Measurements from ENCODE around the gene FAM131A.
A peak's percentile ranks its signal among the peaks of the same experiment; 100 is the strongest.
"Not testable (repeated sequence)": the region's sequence is repeated elsewhere in the genome, so short reads cannot be mapped to it uniquely, and the experiment has no call there.

FAM131A gene

DNA sequence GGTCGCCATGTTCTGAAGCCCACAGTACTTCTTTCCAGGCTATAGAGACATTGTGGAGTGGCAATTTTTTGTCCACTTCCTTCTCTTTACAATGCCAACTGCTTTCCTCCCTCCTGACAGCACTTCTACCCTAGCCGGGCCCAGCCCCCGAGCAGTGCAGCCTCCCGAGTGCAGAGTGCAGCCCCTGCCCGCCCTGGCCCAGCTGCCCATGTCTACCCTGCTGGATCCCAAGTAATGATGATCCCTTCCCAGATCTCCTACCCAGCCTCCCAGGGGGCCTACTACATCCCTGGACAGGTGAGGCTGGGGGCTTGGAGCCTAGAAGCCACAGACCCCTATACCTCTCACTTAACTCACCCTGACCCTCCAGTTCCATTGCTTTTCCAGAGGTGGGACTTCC lies 20.2 kb upstream of the FAM131A start:
- DNase-seq (ENCODE audit: low spot score), result no peak

DNA sequence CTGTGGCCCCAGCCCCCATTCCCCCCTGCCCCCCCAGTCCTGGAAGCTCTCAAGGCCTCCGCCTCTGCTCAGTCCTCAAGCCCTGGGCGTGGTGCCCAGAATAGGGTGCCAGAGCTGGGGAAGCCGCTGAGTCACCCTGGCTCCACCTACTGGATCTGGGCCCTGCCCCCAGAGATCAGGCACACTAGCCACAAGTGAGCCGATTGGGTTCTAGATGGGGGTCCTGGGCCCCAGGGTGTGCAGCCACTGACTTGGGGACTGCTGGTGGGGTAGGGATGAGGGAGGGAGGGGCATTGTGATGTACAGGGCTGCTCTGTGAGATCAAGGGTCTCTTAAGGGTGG lies 17.3 kb upstream of the FAM131A start:
- DNase-seq (ENCODE audit: low spot score), result peak; percentile 98

DNA sequence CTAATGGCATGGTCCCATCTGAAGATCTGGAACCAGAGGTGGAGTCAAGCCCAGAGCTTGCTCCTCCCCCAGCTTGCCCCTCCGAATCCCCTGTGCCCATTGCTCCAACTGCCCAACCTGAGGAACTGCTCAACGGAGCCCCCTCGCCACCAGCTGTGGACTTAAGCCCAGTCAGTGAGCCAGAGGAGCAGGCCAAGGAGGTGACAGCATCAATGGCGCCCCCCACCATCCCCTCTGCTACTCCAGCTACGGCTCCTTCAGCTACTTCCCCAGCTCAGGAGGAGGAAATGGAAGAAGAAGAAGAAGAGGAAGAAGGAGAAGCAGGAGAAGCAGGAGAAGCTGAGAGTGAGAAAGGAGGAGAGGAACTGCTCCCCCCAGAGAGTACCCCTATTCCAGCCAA lies 15.7 kb upstream of the FAM131A start:
- DNase-seq (ENCODE audit: low spot score), result no peak

GRCh38 chr3:184322731-184323487 lies 14.5 kb upstream of the FAM131A start:
- DNase-seq (ENCODE audit: low spot score), result peak; percentile 47

- peak; percentile 1 for DNase-seq (ENCODE audit: low spot score)
Measured at GRCh38 chr3:184323696-184324095, 13.7 kb upstream of the FAM131A start.

DNA sequence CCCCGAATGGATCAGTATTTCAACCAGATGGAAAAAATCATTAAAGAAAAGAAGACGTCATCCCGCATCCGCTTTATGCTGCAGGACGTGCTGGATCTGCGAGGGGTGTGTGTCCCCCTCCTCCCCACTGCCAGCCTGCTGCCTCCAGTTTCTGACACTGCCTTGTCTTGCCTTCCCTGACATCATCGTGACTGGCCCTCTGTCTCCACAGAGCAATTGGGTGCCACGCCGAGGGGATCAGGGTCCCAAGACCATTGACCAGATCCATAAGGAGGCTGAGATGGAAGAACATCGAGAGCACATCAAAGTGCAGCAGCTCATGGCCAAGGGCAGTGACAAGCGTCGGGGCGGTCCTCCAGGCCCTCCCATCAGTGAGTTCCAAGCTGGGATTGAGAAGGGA lies 12.1 kb upstream of the FAM131A start:
- DNase-seq (ENCODE audit: low spot score), result peak; percentile 0

GRCh38 chr3:184325715-184326369 lies 11.6 kb upstream of the FAM131A start:
- peak; percentile 1 for DNase-seq (ENCODE audit: low spot score)

- DNase-seq (ENCODE audit: low spot score), result no peak
Measured at GRCh38 chr3:184327171-184327570, 10.2 kb upstream of the FAM131A start.

DNA sequence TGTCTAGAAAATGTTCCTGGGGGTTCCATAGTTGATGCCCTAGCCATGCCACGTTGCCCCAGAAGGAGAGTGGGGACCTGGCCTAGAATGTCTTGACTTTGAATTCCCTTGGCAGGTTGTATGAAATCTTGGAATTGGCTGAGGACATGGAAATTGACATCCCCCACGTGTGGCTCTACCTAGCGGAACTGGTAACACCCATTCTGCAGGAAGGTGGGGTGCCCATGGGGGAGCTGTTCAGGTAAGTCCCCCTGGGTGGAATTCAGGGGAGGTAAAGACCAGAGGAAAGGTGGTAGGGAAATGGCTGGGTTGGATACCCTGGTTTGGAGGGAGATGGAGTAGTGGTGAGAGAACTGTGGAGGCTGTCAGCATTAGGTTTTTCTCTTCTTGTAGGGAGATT lies 8.9 kb upstream of the FAM131A start:
- DNase-seq (ENCODE audit: low spot score), result no peak

DNA sequence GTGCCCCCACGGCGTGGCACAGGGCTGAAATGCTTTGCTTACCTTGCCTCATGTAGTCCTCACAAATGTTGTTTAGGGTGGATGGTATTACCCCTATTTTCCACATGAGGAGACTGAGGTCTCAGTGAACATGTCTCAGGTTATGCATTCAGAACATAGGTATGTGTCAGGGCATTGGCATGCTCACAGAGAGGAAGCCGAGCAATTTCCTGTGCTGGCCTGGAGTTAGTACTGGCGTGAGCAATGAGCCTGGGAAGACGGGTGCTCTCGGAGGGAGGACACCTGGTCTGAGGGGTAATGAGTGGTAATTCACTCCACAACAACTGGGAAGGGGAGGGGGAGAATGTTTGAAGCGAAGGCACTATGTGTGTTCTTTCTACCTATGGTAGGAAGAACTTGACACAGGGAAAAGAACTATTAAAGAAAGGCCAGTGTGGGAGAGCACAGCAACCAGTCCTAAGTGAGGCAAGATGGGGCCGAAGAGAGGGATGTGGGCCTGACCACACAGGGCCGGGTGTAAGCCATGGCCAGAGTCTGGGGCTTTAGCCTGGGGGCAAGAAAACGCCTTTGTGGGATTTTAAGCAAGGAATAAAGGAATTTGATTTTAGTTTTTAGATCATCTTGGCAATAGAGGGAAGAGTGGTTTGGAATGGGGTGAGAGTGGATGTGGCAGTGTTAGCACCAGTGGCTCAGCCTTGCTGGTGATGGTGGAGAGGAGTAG lies 4.9 kb upstream of the FAM131A start:
- peak; percentile 69 for DNase-seq (ENCODE audit: low spot score)

DNA sequence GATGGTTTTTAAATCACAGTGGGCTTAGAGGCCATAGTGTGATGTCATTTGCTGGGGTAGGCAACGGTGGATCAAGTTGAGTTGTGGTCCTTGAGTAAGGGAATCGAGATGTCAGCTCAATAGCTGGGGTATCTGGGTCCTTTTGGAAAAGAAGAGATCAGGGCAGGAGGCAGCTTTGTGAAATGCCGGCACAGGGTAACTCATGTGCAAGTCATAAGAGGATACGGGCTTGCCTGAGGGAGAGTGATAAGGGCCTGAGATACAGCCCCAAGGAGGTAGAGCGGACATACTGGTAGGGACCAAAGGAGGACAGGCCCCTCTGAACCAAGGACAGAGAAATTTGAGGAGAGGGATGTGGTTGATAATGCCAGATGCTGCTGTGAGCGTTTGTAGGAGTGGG lies 4.2 kb upstream of the FAM131A start:
- no peak for DNase-seq (ENCODE audit: low spot score)

DNA sequence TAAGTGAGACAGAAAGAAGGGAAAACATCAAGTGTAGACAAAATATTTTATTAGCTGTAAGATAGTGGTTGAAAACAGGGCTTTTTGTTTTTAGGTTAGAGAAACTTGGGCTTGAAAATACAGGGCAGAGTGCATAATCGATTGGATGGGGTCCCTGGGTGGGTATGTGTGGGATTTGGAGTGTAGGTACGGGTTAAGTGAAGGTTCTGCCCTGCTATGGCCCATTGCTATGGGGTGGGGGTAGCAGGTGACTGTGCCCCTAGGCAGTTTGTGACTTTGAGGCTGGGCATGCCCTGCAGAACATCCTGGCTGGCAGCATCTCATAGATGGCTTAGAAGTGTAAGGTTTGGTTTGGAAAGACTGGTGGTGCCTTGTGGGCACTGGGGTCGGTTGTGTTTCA lies 3.7 kb upstream of the FAM131A start:
- DNase-seq (ENCODE audit: low spot score), result no peak

DNA sequence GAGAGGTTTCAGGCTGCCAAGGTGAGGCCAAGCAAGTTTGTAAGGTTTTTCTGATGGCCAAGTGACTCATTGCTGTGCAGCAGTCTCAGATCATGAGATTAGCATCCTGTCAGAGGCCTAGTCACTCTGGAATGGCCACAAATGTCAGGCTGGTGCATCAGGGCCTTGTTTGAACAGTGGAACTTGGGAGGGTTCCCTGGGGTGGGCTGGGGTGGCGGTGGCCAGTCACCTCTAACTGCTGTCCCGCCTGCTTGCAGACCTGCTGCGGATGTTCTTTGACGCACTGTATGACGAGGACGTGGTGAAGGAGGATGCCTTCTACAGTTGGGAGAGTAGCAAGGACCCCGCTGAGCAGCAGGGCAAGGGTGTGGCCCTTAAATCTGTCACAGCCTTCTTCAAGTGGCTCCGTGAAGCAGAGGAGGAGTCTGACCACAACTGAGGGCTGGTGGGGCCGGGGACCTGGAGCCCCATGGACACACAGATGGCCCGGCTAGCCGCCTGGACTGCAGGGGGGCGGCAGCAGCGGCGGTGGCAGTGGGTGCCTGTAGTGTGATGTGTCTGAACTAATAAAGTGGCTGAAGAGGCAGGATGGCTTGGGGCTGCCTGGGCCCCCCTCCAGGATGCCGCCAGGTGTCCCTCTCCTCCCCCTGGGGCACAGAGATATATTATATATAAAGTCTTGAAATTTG lies 2.8 kb upstream of the FAM131A start:
- DNase-seq (ENCODE audit: low spot score), result no peak

GRCh38 chr3:184335291-184335660 lies 2.1 kb upstream of the FAM131A start:
- DNase-seq (ENCODE audit: low spot score), result no peak

GRCh38 chr3:184335661-184336546 lies 1.5 kb upstream of the FAM131A start:
- DNase-seq (ENCODE audit: low spot score), result peak; percentile 91

DNA sequence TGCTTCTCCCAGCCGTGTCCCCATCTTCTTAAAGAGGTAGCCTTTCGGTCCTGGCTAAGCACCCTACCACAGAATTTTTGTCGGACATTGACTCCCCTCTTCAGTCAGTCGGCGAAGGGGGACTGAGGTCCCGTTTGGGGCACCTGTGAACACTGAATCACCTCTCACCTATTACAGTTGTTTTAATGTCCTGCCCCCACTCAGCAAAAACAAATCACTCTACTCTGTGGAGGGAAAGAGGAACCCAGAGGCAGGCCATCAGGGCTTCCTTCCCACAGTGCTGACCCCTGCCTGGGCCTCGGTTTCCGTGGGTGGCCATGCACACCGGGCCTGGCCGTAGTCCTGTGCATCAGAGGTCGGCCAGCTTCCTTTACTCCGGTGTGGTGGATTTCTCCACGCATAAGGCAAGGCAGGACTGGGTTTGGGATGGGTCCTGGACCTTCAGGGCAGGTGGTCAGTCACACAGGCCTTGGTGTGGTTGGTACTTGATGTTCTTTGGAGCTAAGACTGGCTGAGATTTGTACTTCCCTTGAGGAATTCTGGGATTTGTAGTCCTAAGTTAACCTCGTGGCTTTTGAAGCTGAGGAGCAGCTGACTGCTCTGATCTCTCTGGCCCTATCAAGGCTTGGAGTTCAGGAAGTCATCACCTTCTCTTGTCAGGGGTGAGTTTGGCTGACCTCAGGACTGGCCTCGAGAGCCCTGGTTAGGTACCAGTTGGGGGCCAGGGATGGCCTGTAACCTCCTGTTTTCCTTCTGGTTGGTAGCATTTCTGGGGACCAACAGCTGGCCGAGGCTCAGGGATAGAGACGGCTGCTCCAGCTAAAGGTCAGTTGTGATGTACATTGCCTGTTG lies 627 bp upstream of the FAM131A start:
- peak; percentile 69 for DNase-seq (ENCODE audit: low spot score)

GRCh38 chr3:184337981-184338380 lies 581 bp downstream of the FAM131A start:
- no peak for DNase-seq (ENCODE audit: low spot score)

- DNase-seq (ENCODE audit: low spot score), result peak; percentile 56
Measured at GRCh38 chr3:184338511-184338945, 1.1 kb downstream of the FAM131A start.

GRCh38 chr3:184339001-184339400 lies 1.6 kb downstream of the FAM131A start:
- DNase-seq (ENCODE audit: low spot score), result no peak

DNA sequence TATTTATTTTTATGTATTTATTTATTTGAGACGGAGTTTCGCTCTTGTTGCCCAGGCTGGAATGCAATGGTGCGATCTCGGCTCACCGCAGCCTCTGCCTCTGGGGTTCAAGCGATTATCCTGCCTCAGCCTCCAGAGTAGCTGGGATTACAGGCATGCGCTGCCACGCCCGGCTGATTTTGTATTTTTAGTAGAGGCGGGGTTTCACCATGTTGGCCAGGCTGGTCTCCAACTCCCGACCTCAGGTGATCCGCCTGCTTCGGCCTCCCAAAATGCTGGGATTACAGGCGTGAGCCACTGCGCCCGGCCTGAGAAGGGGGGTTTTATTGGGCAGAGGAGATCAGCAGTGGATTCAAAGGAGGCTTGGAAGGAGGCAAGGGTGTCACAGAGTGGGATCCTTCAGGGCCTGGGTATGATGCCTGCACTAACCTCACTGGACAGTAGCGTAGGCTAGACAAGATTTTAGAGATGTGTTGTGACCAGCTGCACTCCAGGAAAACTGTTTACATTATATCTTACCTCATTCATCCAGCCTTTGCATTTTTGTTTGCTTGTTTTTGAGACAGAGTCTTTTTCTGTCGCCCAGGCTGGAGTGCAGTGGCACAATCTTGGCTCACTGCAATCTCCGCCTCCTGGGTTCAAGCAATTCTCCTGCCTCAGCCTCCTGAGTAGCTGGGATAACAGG lies 2.2 kb downstream of the FAM131A start:
- not testable (repeated sequence) for DNase-seq (ENCODE audit: low spot score)
